C1 segment of cervical spinal cord (tissue), 14 donors: ENCODE results near the gene NR1I3.

Experiments used
- DNase-seq, 14 donors: peaks; one replicate each; lab custom pipeline; 2025; lab: John Stamatoyannopoulos, UW

Gene NR1I3

GRCh38 chr1:161219078-161219892 is 18.7 kb downstream of the NR1I3 start:
- DNase-seq: no peak

GRCh38 chr1:161218301-161219077 is 19.5 kb downstream of the NR1I3 start:
- DNase-seq: no peak

- DNase-seq: no peak
Observed at GRCh38 chr1:161217831-161218230, 20.2 kb downstream of the NR1I3 start.

DNA sequence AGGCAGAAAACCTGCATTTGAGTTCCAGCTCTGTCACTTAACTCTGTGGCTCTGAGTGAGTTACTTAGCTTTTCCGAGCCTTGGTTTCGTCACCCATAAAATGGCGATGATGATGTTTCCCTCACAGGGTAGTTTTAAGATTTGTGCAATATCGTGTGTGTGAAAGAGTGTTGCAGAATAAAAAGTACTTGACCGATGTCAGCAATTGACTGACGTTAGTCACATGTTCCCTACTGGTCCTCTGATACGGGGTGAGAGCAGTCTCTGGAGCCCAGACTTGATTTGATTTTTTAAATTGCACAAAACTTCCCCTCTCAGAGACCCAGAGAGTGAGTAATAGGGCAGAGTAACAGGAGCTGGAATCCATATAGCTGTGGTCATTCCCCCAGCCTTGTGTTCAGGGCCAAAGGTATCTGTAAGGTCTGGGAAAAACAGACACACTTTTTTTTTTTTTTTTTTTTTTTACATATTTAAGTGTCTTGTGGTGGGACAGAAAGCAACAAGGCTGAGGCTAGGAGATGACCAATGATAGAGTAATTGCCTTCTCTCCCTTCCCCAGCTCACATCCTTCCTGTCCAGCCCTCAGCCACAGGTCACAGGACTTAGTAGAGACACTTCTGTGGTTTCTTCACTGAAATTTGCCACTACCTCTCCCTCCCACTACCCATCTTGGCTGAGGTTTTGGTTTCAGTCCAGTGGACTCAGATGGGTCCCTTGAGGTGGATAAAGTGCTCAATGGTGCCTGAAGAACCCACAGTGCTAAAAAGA is 20.9 kb downstream of the NR1I3 start:
- peak in 3 of 14 donors; percentile 9 to 15 (median 15) for DNase-seq

DNA sequence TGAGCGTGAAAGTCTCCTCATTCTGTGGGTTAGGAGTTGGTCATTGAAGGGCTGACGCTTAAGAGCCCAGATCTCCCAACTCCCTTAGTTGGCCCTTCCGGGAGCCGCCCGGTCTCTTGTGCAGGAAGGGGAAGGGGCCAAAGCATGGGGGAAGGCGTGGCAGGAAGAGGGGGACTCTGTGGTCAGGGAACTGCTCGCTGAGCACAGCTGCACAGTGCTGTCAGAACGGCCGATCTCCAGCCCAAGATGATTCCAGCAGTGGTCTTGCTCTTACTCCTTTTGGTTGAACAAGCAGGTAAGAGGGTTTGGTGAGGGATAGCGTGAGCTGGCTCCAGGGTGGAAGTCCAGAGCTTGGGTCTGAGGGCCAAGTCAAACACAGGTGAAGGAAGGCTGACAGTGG is 22.9 kb downstream of the NR1I3 start, which contains the start of gene FCER1G:
TSS of gene FCER1G (plus strand) at position 220 of the 400 bp plus-strand sequence. CDS start at position 247, 27 bp downstream.
- peak in 6 of 14 donors; percentile 10 to 36 (median 23) for DNase-seq

DNA sequence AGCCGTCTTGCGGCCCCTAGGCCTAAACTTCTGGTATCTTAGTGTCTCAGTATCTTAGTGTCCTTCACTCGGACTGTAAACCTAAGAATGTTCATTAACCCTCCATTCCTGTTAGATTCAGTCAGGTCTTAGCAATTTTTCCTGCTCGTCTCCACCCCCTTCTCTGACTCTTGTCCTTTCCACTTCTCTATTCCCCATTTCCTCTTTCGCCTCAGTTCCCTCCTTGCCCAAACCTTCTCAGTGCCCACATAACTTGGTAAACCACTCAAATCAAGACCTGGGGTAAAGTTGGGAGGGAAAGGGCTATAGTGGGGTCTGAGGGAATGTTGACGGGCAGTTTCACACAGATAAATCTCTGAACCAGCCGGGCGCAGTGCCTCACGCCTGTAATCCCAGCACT is 23.6 kb downstream of the NR1I3 start:
- no peak for DNase-seq

DNA sequence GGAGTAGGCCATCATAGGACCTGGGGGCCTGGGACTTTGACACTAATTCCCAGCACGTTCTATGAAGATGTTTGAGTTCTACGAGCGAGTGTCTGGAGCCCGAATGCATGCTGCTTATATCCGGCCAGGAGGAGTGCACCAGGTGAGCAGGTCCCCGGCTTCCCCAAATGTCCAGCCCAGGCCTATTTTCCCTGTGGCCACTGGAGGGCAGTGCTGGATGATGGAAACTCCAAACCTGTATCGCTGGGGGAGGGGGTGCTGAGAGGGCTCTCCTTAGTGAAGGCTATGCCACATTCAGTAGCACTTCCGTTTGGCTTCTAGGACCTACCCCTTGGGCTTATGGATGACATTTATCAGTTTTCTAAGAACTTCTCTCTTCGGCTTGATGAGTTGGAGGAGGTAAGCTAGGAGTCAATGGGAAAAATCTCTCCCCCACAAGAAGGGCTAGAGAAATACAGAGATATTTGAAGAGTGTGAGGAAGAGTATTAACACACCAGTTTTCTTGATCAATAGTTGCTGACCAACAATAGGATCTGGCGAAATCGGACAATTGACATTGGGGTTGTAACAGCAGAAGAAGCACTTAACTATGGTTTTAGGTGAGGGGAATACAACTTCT is 28.1 kb downstream of the NR1I3 start:
- DNase-seq: peak in 11 of 14 donors; percentile 11 to 69 (median 38)

DNA sequence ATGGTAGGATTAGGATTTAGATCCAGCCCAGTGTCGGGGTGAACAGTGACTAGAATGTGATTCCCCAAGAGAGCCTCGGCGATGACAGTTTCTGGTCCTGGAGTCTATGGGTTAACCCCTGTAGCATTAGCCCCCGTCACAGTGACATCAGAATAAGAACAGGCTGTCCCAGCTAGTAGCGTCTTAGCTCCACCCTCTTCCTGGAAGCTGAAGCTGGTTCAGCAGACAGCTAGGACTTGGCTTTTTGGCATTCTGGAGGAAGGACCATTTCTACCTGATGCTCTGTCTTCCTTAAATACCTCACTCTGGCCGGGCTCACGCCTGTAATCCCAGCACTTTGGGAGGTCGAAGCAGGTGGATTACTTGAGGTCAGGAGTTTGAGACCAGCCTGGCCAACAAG is 30.8 kb downstream of the NR1I3 start:
- no peak for DNase-seq

DNA sequence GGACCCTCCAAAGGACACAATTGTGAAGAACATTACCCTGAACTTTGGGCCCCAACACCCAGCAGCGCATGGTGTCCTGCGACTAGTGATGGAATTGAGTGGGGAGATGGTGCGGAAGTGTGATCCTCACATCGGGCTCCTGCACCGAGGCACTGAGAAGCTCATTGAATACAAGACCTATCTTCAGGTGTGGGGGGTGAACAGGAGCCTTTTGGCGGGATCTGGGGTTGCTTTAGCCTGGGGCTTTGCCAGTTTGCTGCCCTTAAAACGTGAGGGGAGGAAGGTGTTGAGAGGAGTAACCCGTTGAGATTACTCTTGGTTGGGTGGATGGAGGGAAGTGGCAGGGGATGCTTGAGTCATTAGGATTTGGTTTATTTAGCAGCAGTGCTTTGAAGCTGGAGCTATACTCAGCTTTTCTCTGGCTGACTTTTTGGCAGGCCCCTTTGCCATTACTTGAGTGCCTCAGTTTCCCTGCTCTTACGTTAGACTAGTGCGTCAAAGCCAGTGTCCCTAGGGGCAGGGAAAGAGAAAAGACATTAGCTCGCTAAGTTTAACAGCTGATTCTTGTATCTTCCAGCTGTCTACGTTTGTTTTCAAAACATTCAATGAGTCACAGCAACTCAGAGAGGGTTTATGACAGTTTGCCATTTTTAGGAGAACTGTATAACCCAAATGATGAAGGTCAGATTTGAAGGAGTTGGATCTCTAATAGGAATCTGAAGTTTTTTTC is 31.4 kb downstream of the NR1I3 start:
- DNase-seq: no peak

DNA sequence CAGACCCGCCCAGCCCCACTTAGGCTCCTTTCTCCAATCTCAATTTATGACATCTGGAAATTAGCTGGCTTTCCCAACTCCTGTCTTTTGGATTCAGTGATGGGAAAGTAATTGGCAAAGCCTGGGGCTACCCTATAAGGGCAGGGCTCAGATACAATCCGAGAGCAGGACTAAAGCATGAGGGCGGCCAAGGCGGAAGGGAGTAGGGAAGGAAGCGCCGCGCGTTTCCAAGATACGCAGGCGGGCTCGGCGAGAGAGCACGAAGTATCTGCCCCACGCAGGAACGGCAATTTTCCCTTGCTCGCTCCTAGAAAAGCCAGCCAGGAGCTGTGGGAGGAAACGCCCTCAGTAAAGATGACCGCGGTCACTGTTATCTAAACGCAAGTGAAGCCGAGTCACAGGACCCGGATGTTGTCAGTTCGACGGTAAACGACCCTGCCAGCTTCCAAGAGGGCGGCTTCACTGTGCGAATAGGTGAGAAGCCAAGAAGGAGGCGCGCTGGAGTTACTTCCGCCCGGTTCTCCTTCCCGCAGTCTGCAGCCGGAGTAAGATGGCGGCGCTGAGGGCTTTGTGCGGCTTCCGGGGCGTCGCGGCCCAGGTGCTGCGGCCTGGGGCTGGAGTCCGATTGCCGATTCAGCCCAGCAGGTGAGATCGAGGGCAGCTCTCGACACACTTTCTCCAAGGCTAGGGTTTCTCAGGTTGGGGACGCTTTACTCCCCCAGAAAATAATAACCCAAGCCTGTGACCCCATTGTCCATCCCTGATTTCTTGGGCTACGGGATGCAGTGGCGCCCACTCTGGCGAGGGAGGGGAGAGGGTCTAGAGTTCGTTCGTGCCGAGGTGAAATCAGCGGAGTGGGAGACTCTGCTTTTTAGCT is 35.9 kb downstream of the NR1I3 start, which contains the start of gene NDUFS2:
TSS of gene NDUFS2 (plus strand) at position 532 of the 877 bp plus-strand sequence. CDS start at position 551, 19 bp downstream.
- DNase-seq: peak; percentile 75 to 98 (median 94)

DNA sequence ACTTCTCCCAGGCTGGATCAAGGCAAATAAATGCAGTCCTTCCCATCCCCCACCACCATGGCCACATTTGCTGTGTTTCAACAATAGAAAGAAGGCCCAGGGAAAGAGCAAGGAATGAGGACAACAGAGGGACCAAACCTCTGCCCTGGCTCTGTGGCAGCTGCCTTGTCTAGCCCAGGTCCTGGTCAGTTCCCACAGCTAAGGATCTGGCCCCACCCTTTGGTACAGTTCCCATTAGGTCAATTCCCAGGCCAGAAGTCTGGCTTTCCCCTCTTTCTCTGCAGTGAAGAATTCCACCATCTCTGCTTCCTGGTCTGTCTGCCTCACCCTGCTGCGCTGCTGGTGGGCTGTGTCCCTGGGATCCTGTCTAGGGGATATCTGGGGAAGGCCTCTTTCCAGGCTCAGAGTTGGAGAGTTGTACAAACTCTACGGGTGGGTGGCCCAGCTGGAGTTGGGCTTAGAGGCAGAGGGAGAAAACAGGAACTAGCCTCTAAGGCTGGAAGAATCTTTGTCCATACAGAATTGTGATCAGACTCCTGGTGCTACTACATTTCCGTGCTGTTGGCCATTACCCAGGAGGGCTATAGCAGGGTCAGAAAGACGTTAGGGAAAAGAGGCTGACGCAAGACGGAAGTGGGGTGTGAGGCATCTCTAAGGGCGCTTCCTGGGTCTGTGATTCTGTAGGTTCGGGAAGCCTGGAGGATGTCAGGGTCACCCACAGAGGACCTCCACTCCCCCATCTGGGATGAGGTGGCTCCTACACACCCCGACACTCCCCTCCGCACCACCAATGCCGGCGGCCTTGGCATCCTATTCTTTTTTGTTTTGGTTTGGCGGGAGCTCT is 36.8 kb downstream of the NR1I3 start:
- DNase-seq: peak in 8 of 14 donors; percentile 57 to 76 (median 66)

- peak in 12 of 14 donors; percentile 6 to 90 (median 71) for DNase-seq
Observed at GRCh38 chr1:161200421-161200991, 37.5 kb downstream of the NR1I3 start.

DNA sequence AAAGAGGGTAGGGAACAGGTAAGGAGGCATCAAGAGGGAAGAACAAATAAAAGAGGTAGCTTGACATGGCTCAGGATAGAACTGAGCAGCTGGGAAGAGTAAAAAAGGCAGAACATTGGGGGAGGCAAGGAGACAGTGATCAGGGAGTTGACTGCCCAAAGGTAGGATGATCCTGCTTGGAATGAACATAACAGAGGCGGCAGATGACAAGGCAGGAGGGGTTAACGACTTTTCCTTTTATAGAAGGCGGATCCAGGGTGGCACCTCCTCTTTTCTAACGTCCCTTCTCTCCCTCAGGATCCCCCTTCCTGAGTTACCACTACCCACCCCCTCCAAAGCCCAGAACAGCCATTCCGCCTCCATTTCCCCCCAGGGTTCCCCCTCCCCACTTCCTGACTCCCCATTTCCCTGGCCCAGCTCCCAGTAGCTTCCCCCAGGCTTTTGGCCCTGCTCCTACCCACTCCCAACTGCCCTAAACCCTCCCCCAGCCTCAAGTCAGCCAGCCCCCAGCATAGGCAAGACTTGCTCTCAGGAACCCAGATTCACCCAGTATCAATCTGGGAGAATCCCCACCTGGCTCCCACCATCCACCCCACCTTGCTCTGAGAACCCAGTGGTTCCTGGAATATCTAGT is 38.4 kb downstream of the NR1I3 start:
- peak in 5 of 14 donors; percentile 33 to 72 (median 40) for DNase-seq

DNA sequence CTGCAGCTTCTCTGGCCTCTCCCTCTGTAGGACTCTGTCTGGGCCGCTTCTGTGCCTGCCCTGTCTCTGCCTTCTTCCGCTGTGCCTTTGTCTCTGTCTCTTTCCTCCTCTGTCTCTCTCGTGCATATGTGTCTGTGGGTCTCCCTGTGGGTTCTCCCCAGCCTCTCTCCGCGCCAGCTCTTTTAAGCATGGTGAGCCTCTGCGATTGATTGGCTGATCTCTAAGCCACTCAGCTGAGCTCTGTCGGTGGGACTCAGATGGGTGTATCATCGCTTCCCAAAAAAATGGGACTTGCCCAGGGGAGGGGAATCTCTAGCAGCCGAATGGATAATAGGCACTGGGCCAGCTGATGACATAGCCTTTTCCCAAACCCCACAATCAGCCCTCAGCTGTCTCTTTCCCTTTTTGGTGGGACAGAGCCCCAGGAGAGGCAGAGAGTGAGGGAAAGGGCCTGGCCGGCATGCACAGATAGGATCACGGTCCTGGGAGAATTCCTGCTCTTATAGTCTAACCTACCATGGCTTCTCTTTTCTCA is 39.0 kb downstream of the NR1I3 start, which contains the start of gene ADAMTS4:
TSS of gene ADAMTS4 (minus strand) at position 158 of the 535 bp plus-strand sequence. CDS start 427 bp downstream, outside the sequence.
- DNase-seq: peak in 12 of 14 donors; percentile 13 to 85 (median 73)

DNA sequence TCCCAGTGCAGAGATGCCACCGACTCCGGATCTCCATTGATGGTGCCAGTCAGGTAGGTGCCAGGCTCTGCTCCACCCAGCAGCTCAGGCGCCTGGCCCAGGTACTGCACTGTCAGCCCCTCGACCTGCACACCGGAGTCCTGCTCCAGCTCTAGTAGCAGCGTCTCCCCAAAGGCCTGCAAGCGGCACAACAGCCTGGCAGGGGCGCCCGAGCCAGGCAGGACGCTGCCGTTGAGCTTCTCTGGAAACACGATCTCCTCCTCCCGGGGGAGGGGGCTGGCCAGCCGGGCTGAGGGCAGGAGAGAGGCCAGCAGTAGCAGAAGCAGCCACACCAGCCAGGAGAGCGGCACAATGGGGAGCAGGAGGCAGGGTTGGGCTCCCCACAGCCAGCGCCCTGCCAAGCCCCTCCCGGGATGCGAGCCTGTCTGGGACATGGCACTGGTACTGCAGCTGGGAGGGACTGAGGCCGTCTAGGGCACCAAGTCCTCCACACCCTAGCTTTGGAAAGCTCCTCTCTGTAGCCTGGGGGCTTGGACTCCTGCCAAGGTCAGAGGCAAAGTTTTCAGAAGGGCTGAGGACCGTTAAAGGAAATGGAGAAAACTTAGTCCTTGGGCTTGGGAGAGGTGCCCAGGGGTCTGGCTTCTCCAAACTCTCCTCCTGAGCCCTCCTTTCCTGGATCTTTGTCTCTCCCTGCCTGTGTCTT is 39.7 kb downstream of the NR1I3 start:
- peak in 9 of 14 donors; percentile 27 to 73 (median 54) for DNase-seq

GRCh38 chr1:161197560-161198193 is 40.3 kb downstream of the NR1I3 start:
- DNase-seq: peak in 2 of 14 donors; percentile 21 to 38
